Stimulated activated CD4-positive, alpha-beta T cell treated with anti-CD3 and anti-CD28 coated beads, Interleukin-1b, Interleukin-23, amount 100 ng/mL, for 24 hours (primary cell): ENCODE measurements around the gene MAPRE2.
"Not testable (repeated sequence)": the region's sequence is repeated elsewhere in the genome, so short reads cannot be mapped to it uniquely, and the experiment has no call there.

Source experiments
- DNase-seq, 4 experiments: peaks; one replicate each; pipeline ENCODE4 v3.0.0-alpha.2; 2020; ENCODE audit warnings: low read depth in 4 of 4, low spot score in 1 of 4

Gene MAPRE2

GRCh38 chr18:35143622-35144596 lies 102.7 kb downstream of the MAPRE2 start:
- peak in 1 of 4 experiments; percentile 8 for DNase-seq

GRCh38 chr18:35144698-35145097 lies 103.5 kb downstream of the MAPRE2 start:
- DNase-seq = no peak

GRCh38 chr18:35150195-35150594 lies 109.0 kb downstream of the MAPRE2 start:
- DNase-seq = not testable (repeated sequence)

GRCh38 chr18:35153609-35154272 lies 112.5 kb downstream of the MAPRE2 start:
- no peak for DNase-seq

- DNase-seq = no peak
These were observed 114.3 kb downstream of the MAPRE2 start for GRCh38 chr18:35155398-35156117.

- DNase-seq = no peak
These were observed 116.0 kb downstream of the MAPRE2 start for GRCh38 chr18:35157181-35157580.

GRCh38 chr18:35158728-35159450 lies 117.7 kb downstream of the MAPRE2 start:
- no peak for DNase-seq

GRCh38 chr18:35159782-35160181 lies 118.6 kb downstream of the MAPRE2 start:
- DNase-seq = no peak

GRCh38 chr18:35161485-35161884 lies 120.3 kb downstream of the MAPRE2 start:
- DNase-seq = no peak

- DNase-seq = no peak
These were observed 120.7 kb downstream of the MAPRE2 start for GRCh38 chr18:35161934-35162333.

GRCh38 chr18:35163014-35163539 lies 121.9 kb downstream of the MAPRE2 start:
- no peak for DNase-seq

- DNase-seq = no peak
These were observed 122.5 kb downstream of the MAPRE2 start for GRCh38 chr18:35163721-35164120.

- no peak for DNase-seq
These were observed 122.9 kb downstream of the MAPRE2 start for GRCh38 chr18:35164133-35164532.

- no peak for DNase-seq
These were observed 126.1 kb downstream of the MAPRE2 start for GRCh38 chr18:35167332-35167731.

- DNase-seq = no peak
These were observed 126.6 kb downstream of the MAPRE2 start for GRCh38 chr18:35167857-35168256.

GRCh38 chr18:35170323-35170722 lies 129.1 kb downstream of the MAPRE2 start:
- not testable (repeated sequence) for DNase-seq

- DNase-seq = no peak
These were observed 130.2 kb downstream of the MAPRE2 start for GRCh38 chr18:35171315-35171987.

- DNase-seq = no peak
These were observed 130.8 kb downstream of the MAPRE2 start for GRCh38 chr18:35172009-35172408.

- DNase-seq = no peak
These were observed 131.3 kb downstream of the MAPRE2 start for GRCh38 chr18:35172451-35173035.
